Neural progenitor cell (in vitro differentiated cells): ENCODE data around the gene CAV3. TPM values are rescaled to one million over a fixed set of nuclear protein-coding genes. Genes with fewer than 3 reads are reported as not detected.

Source experiments
- DNase-seq: peaks from one replicate; pipeline ENCODE4 v3.0.0-alpha.2; 2016; ENCODE audit warnings: low spot score
- H2AFZ ChIP-seq: fragments of 200-600 bp; sonication (generic); replicated peaks from 2 replicates; pipeline ENCODE4 v1.6.1; 2016; ENCODE audit warnings: antibody characterized with exemption
- H3F3A ChIP-seq: fragments of 200-600 bp; sonication (generic); 2 replicates; pipeline ENCODE4 v1.6.1; 2016; ENCODE audit warnings: antibody characterized with exemption, low read depth
- H3K27ac ChIP-seq: fragments of 200-600 bp; sonication (generic); 2 replicates; pipeline ENCODE4 v1.5.1; 2016; ENCODE audit warnings: mild to moderate bottlenecking
- H3K27me3 ChIP-seq: fragments of 200-600 bp; sonication (generic); 2 replicates; pipeline ENCODE4 v1.6.1; 2016; ENCODE audit warnings: mild to moderate bottlenecking, moderate library complexity
- H3K36me3 ChIP-seq: fragments of 200-600 bp; sonication (generic); 2 replicates; pipeline ENCODE4 v1.5.1; 2016
- H3K4me1 ChIP-seq: fragments of 200-600 bp; sonication (generic); 2 replicates; pipeline ENCODE4 v1.6.1; 2016; ENCODE audit warnings: mixed run types
- H3K4me2 ChIP-seq: fragments of 200-600 bp; sonication (generic); 2 replicates; pipeline ENCODE4 v1.6.1; 2016
- H3K4me3 ChIP-seq: fragments of 200-600 bp; sonication (generic); 2 replicates; pipeline ENCODE4 v1.5.1; 2016
- H3K79me2 ChIP-seq: fragments of 200-600 bp; sonication (generic); 2 replicates; pipeline ENCODE4 v1.6.1; 2016; ENCODE audit warnings: low read depth
- H3K9ac ChIP-seq: fragments of 200-600 bp; sonication (generic); 2 replicates; pipeline ENCODE4 v1.6.1; 2016
- H3K9me3 ChIP-seq: fragments of 200-600 bp; sonication (generic); 2 replicates; pipeline ENCODE4 v1.5.1; 2016; ENCODE audit warnings: low read depth
- H4K20me1 ChIP-seq: fragments of 200-600 bp; sonication (generic); 2 replicates; pipeline ENCODE4 v1.6.1; 2016; ENCODE audit warnings: low read depth
- H3K27ac Mint-ChIP-seq: 3 replicates; pipeline ENCODE4 v1.8.0; 2021; ENCODE audit warnings: mixed read lengths
- H3K27me3 Mint-ChIP-seq: 2 replicates; pipeline ENCODE4 v1.8.0; 2022; ENCODE audit warnings: low read depth, mild to moderate bottlenecking, inconsistent platforms, moderate library complexity, mixed read lengths; ENCODE audit not compliant: insufficient read depth
- H3K36me3 Mint-ChIP-seq: 3 replicates; pipeline ENCODE4 v1.8.0; 2021; ENCODE audit warnings: mixed read lengths
- H3K4me1 Mint-ChIP-seq: 3 replicates; pipeline ENCODE4 v1.8.0; 2021; ENCODE audit warnings: mixed read lengths
- H3K4me3 Mint-ChIP-seq: 3 replicates; pipeline ENCODE4 v1.8.0; 2021; ENCODE audit warnings: mild to moderate bottlenecking, moderate library complexity, mixed read lengths
- H3K9me3 Mint-ChIP-seq: 3 replicates; pipeline ENCODE4 v1.8.0; 2020; ENCODE audit warnings: mixed read lengths
- CTCF ChIP-seq: fragments of 200-600 bp; sonication (generic); IDR thresholded peaks from 2 replicates; pipeline ENCODE4 v1.5.1; 2017; ENCODE audit warnings: antibody characterized with exemption, mild to moderate bottlenecking
- EZH2 ChIP-seq: fragments of 200-600 bp; sonication (generic); IDR thresholded peaks from 2 replicates; pipeline ENCODE4 v1.6.1; 2017; ENCODE audit warnings: antibody characterized with exemption, mild to moderate bottlenecking, moderate library complexity
- EZH2phosphoT487 ChIP-seq: fragments of 200-600 bp; sonication (generic); IDR thresholded peaks from 2 replicates; pipeline ENCODE4 v1.6.1; 2017; ENCODE audit warnings: antibody characterized with exemption
- total RNA-seq: library from RNA; depleted of rRNA; stranded (reverse); fragments of >200 nt; gene quantifications from 2 replicates; pipeline ENCODE4 v1.2.3, GENCODE V29; 2015; ENCODE audit warnings: low replicate concordance

Gene CAV3
- total RNA-seq, 1 donor from 2014 or later: not detected

GRCh38 chr3:8777201-8777977 is 43.8 kb downstream of the CAV3 start:
- no peaks in the 10 kb centered on the region for H3F3A ChIP-seq
- Mint-ChIP-seq H3K36me3 (no peaks in the 10 kb centered on the region), H3K27ac (no peak overlapping the region), H3K27me3 (peaks cover 2% of the 10 kb centered on the region), H3K9me3 (no peaks in the 10 kb centered on the region), H3K4me3 (no peak overlapping the region), H3K4me1 (no peaks in the 10 kb centered on the region)
- H3K4me1 ChIP-seq: peaks cover 7% of the 10 kb centered on the region
- H4K20me1 ChIP-seq: no peaks in the 10 kb centered on the region
- H3K9ac ChIP-seq: no peak overlapping the region
- no peak overlapping the region for H2AFZ ChIP-seq
- no peaks in the 10 kb centered on the region for H3K36me3 ChIP-seq
- no peak for TF ChIP-seq EZH2
- TF ChIP-seq EZH2phosphoT487: no peak
- no peak for TF ChIP-seq CTCF
- no peak for DNase-seq
- no peak overlapping the region for H3K4me3 ChIP-seq
- H3K9me3 ChIP-seq: no peaks in the 10 kb centered on the region
- H3K27ac ChIP-seq: no peak overlapping the region
- no peaks in the 10 kb centered on the region for H3K27me3 ChIP-seq
- H3K4me2 ChIP-seq: no peak overlapping the region
- H3K79me2 ChIP-seq: no peaks in the 10 kb centered on the region

- no peaks in the 10 kb centered on the region for H3K36me3 Mint-ChIP-seq
- H3K27ac Mint-ChIP-seq: no peak overlapping the region
- Histone ChIP-seq H3K4me1 (peaks cover 7% of the 10 kb centered on the region), H3K4me2 (no peak overlapping the region), H3K9me3 (no peaks in the 10 kb centered on the region), H3K27ac (no peak overlapping the region), H3K4me3 (no peak overlapping the region), H2AFZ (no peak overlapping the region), H3K79me2 (no peaks in the 10 kb centered on the region), H3K27me3 (no peaks in the 10 kb centered on the region), H4K20me1 (no peaks in the 10 kb centered on the region), H3K9ac (no peak overlapping the region), H3K36me3 (no peaks in the 10 kb centered on the region), H3F3A (no peaks in the 10 kb centered on the region)
- no peak overlapping the region for H3K4me3 Mint-ChIP-seq
- TF ChIP-seq EZH2phosphoT487: no peak
- no peak for TF ChIP-seq CTCF
- DNase-seq: no peak
- no peaks in the 10 kb centered on the region for H3K4me1 Mint-ChIP-seq
- peaks cover 2% of the 10 kb centered on the region for H3K27me3 Mint-ChIP-seq
- no peaks in the 10 kb centered on the region for H3K9me3 Mint-ChIP-seq
These were observed 44.3 kb downstream of the CAV3 start for GRCh38 chr3:8777978-8778267.

GRCh38 chr3:8778475-8778874 is 44.9 kb downstream of the CAV3 start:
- peaks cover 7% of the 10 kb centered on the region for H3K4me1 ChIP-seq
- H3K27me3 ChIP-seq: no peaks in the 10 kb centered on the region
- H3K4me3 ChIP-seq: no peak overlapping the region
- H3K27ac ChIP-seq: no peak overlapping the region
- H4K20me1 ChIP-seq: no peaks in the 10 kb centered on the region
- Mint-ChIP-seq H3K4me1 (no peaks in the 10 kb centered on the region), H3K36me3 (no peaks in the 10 kb centered on the region), H3K9me3 (no peaks in the 10 kb centered on the region), H3K4me3 (no peak overlapping the region), H3K27ac (no peak overlapping the region), H3K27me3 (peaks cover 2% of the 10 kb centered on the region)
- no peaks in the 10 kb centered on the region for H3K9me3 ChIP-seq
- no peak overlapping the region for H3K9ac ChIP-seq
- no peaks in the 10 kb centered on the region for H3F3A ChIP-seq
- no peak overlapping the region for H3K4me2 ChIP-seq
- no peak for DNase-seq
- H3K36me3 ChIP-seq: no peaks in the 10 kb centered on the region
- no peak overlapping the region for H2AFZ ChIP-seq
- TF ChIP-seq CTCF (no peak), EZH2 (no peak), EZH2phosphoT487 (no peak)
- H3K79me2 ChIP-seq: no peaks in the 10 kb centered on the region
